PC-9 (cell line): ENCODE data around the gene VSX1.

Experiments
- CTCF ChIP-seq: fragments of 200-600 bp; sonication (generic); conservative IDR thresholded peaks from 2 replicates; pipeline ENCODE4 v1.6.1; 2017; ENCODE audit warnings: mixed run types, antibody characterized with exemption, mild to moderate bottlenecking, moderate library complexity
- EZH2 ChIP-seq: fragments of 200-600 bp; sonication (generic); IDR thresholded peaks from 2 replicates; pipeline ENCODE4 v1.8.0; 2017; ENCODE audit warnings: antibody characterized with exemption, low read depth

- TF ChIP-seq CTCF (no peak), EZH2 (no peak)
Measured at GRCh38 chr20:25066386-25066785, 15.6 kb downstream of the VSX1 start.
